GM21528 (cell line): Measurements from ENCODE around the gene STAT1.

Source experiments
- ATAC-seq: cut with Tn5 transposase; IDR thresholded peaks from one replicate; pipeline ENCODE4 v1.9.1; 2021; ENCODE audit warnings: mild to moderate bottlenecking, moderate library complexity; ENCODE audit not compliant: unreplicated experiment, low FRiP score

The STAT1 gene

GRCh38 chr2:191013932-191014652 is at the start of gene STAT1:
TSS of gene STAT1 (minus strand) at chr2:191014171. CDS start at chr2:191010003, 4,168 bp downstream.
- peak; percentile 91 for ATAC-seq

GRCh38 chr2:191063584-191063983 is 49.6 kb upstream of the STAT1 start:
- ATAC-seq = no peak

- no peak for ATAC-seq
Observed at GRCh38 chr2:191061381-191061980, 47.5 kb upstream of the STAT1 start.

- ATAC-seq = no peak
Observed at GRCh38 chr2:191059308-191059707, 45.3 kb upstream of the STAT1 start.

GRCh38 chr2:191056228-191056627 is 42.3 kb upstream of the STAT1 start:
- no peak for ATAC-seq

GRCh38 chr2:191053256-191053655 is 39.3 kb upstream of the STAT1 start:
- ATAC-seq = no peak

GRCh38 chr2:191051825-191052778 is 38.1 kb upstream of the STAT1 start:
- ATAC-seq = peak; percentile 56

GRCh38 chr2:191051177-191051576 is 37.2 kb upstream of the STAT1 start:
- no peak for ATAC-seq

GRCh38 chr2:191050640-191050987 is 36.6 kb upstream of the STAT1 start:
- no peak for ATAC-seq

GRCh38 chr2:191049728-191050639 is 36.0 kb upstream of the STAT1 start:
- ATAC-seq = no peak

GRCh38 chr2:191048073-191048472 is 34.1 kb upstream of the STAT1 start:
- ATAC-seq = no peak

- ATAC-seq = no peak
Observed at GRCh38 chr2:191045141-191045540, 31.2 kb upstream of the STAT1 start.

GRCh38 chr2:191043438-191043837 is 29.5 kb upstream of the STAT1 start:
- no peak for ATAC-seq

- no peak for ATAC-seq
Observed at GRCh38 chr2:191041418-191042161, 27.6 kb upstream of the STAT1 start.

GRCh38 chr2:191039616-191040015 is 25.6 kb upstream of the STAT1 start:
- ATAC-seq = no peak

GRCh38 chr2:191038741-191039140 is 24.8 kb upstream of the STAT1 start:
- ATAC-seq = no peak

- ATAC-seq = no peak
Observed at GRCh38 chr2:191038241-191038725, 24.3 kb upstream of the STAT1 start.

GRCh38 chr2:191037351-191037750 is 23.4 kb upstream of the STAT1 start:
- no peak for ATAC-seq

- no peak for ATAC-seq
Observed at GRCh38 chr2:191036363-191036762, 22.4 kb upstream of the STAT1 start.
